Suprapubic skin (tissue), 4 donors: ENCODE data around the gene CCNF. TPM values are rescaled to one million over a fixed set of nuclear protein-coding genes. Genes with fewer than 3 reads are reported as not detected.

Source experiments
- DNase-seq, 2 donors: peaks; one replicate each; pipeline ENCODE4 v3.0.0-alpha.2; 2019; ENCODE audit warnings: low spot score in 2 of 2
- H3K27ac ChIP-seq: fragments of 200-600 bp; sonication (generic); one replicate; pipeline ENCODE4 v1.5.1; 2019
- H3K27me3 ChIP-seq: fragments of 200-600 bp; sonication (generic); one replicate; pipeline ENCODE4 v1.5.1; 2019
- H3K36me3 ChIP-seq: fragments of 200-600 bp; sonication (generic); one replicate; pipeline ENCODE4 v1.5.1; 2019
- H3K4me1 ChIP-seq: fragments of 200-600 bp; sonication (generic); one replicate; pipeline ENCODE4 v1.5.1; 2019
- H3K4me3 ChIP-seq: fragments of 200-600 bp; sonication (generic); one replicate; pipeline ENCODE4 v1.5.1; 2019; ENCODE audit warnings: mild to moderate bottlenecking
- H3K9me3 ChIP-seq: fragments of 200-600 bp; sonication (generic); one replicate; pipeline ENCODE4 v1.5.1; 2019
- CTCF ChIP-seq, 2 donors: fragments of 200-600 bp in 1 of 2; fragments of 450-650 bp in 1 of 2; sonication (generic) in 1 of 2; IDR thresholded peaks; one replicate each; pipeline ENCODE4 v1.5.1; 2016 to 2019; ENCODE audit warnings: antibody characterized with exemption in 2 of 2, mild to moderate bottlenecking in 1 of 2, moderate library complexity in 1 of 2
- EP300 ChIP-seq: sonication (generic); formaldehyde crosslinking; IDR thresholded peaks from one replicate; pipeline ENCODE4 v1.6.1; 2017; ENCODE audit warnings: antibody characterized with exemption
- POLR2A ChIP-seq, 2 donors: fragments of 450-650 bp; IDR thresholded peaks; one replicate each; pipeline ENCODE4 v1.6.1; 2017; ENCODE audit warnings: antibody characterized with exemption in 2 of 2, mild to moderate bottlenecking in 2 of 2, moderate library complexity in 2 of 2
- POLR2AphosphoS5 ChIP-seq, 3 donors: sonication (generic); formaldehyde crosslinking; IDR thresholded peaks; one replicate each; pipeline ENCODE4 v1.6.1; 2017; ENCODE audit warnings: antibody characterized with exemption in 3 of 3
- WGBS: methylation state at CpG from one replicate; pipeline ENCODE4 v1.1.5; 2018; 5-methylcytosine and 5-hydroxymethylcytosine counted together
- total RNA-seq, 4 donors: library from RNA; depleted of rRNA; stranded (reverse); fragments of >200 nt; gene quantifications; one replicate each; pipeline ENCODE4 v1.1.0, GENCODE V29; 2016

Gene CCNF
- total RNA-seq, 4 donors from 2014 or later: 6.8 to 12.4 (median 10.1) TPM

GRCh38 chr16:2494616-2495015 lies 65.4 kb downstream of the CCNF start:
- no peaks in the 10 kb centered on the region for H3K9me3 ChIP-seq
- peaks cover 7% of the 10 kb centered on the region for H3K36me3 ChIP-seq
- H3K4me1 ChIP-seq: peaks cover 42% of the 10 kb centered on the region
- TF ChIP-seq POLR2AphosphoS5 (IDR thresholded peaks at IDR 0.05) (no peak), POLR2A (IDR thresholded peaks at IDR 0.05) (no peak), CTCF (IDR thresholded peaks at IDR 0.05) (no peak), EP300 (no peak)
- WGBS: 95% methylated on average over 5 of the region's 5 CpGs
- no peak overlapping the region for H3K27ac ChIP-seq
- H3K4me3 ChIP-seq: no peak overlapping the region
- H3K27me3 ChIP-seq: no peaks in the 10 kb centered on the region
- DNase-seq: no peak

DNA sequence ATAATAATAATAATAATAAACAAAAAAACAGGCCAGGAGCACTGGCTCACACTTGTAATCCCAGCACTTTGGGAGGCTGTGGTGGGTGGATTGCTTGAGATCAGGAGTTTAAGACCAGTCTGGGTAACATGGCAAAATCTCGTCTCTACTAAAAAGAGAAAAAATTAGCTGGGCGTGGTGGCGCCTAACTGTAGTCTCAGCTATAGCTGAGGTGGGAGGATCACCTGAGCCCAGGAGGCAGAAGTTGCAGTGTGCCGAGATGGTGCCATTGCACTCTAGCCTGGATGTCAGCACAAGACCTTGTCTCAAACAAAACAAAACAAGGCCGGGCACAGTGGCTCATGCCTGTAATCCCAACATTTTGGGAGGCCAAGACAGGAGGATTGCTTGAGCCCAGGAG lies 65.8 kb downstream of the CCNF start:
- WGBS: 84% methylated on average over 5 of the region's 5 CpGs
- Histone ChIP-seq H3K4me1 (peaks cover 46% of the 10 kb centered on the region), H3K36me3 (peaks cover 7% of the 10 kb centered on the region), H3K9me3 (no peaks in the 10 kb centered on the region), H3K4me3 (no peak overlapping the region), H3K27ac (no peak overlapping the region), H3K27me3 (no peaks in the 10 kb centered on the region)
- DNase-seq: no peak
- TF ChIP-seq POLR2AphosphoS5 (IDR thresholded peaks at IDR 0.05) (no peak), EP300 (no peak), CTCF (IDR thresholded peaks at IDR 0.05) (no peak), POLR2A (IDR thresholded peaks at IDR 0.05) (no peak)

DNA sequence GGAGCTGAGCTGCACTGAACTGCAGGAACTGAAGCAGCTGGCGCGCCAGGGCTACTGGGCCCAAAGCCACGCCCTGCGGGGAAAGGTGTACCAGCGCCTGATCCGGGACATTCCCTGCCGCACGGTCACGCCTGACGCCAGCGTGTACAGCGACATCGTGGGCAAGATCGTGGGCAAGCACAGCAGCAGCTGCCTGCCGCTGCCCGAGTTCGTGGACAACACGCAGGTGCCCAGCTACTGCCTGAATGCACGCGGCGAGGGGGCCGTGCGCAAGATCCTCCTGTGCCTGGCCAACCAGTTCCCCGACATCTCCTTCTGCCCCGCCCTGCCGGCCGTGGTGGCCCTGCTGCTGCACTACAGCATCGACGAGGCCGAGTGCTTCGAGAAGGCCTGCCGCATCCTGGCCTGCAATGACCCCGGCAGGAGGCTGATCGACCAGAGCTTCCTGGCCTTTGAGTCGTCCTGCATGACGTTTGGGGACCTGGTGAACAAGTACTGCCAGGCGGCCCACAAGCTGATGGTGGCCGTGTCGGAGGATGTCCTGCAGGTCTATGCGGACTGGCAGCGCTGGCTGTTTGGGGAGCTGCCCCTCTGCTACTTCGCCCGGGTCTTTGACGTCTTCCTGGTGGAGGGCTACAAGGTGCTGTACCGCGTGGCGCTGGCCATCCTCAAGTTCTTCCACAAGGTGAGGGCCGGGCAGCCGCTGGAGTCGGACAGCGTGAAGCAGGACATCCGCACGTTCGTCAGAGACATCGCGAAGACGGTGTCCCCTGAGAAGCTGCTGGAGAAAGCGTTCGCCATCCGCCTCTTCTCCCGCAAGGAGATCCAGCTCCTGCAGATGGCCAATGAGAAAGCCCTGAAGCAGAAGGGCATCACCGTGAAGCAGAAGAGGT lies 67.2 kb downstream of the CCNF start:
- peak overlapping the region; percentile 88 for H3K27ac ChIP-seq
- no peak overlapping the region for H3K4me3 ChIP-seq
- H3K4me1 ChIP-seq: peaks cover 60% of the 10 kb centered on the region
- H3K27me3 ChIP-seq: no peaks in the 10 kb centered on the region
- no peaks in the 10 kb centered on the region for H3K9me3 ChIP-seq
- peak in 1 of 2 donors; percentile 77 for DNase-seq
- TF ChIP-seq POLR2A (IDR thresholded peaks at IDR 0.05) (no peak), CTCF (IDR thresholded peaks at IDR 0.05) (no peak), POLR2AphosphoS5 (IDR thresholded peaks at IDR 0.05) (peak in 1 of 3 donors; percentile 18)
- peaks cover 7% of the 10 kb centered on the region for H3K36me3 ChIP-seq
- WGBS: 84% methylated on average over 28 of the region's 62 CpGs

DNA sequence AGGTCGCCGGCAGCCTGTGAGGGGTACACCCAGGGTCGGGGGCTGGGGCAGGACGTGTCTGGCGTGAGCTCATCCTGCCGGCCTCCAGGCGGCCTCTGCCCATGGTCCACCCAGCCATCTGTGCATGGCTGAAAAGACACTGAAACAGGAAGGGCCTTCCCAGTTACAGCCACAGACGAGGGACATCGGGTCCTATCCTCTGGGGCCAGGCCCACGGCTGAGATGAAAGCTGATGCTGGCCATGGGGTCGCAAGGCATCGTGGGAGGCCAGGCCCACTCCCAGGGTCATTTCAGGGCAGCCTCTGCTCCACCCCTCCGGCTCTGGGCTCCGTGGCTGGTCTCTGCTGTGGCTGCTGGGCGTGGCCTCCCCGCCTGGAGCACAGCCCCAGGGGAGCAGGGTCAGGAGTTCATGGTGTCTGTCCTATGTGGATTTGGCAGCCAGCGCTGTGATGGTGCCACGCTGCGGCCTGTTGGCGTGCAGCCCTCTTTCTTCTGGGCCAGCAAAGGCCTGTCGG lies 67.9 kb downstream of the CCNF start:
- Histone ChIP-seq H3K9me3 (no peaks in the 10 kb centered on the region), H3K36me3 (peaks cover 7% of the 10 kb centered on the region), H3K27ac (peak overlapping the region; percentile 88), H3K27me3 (no peaks in the 10 kb centered on the region), H3K4me3 (no peak overlapping the region), H3K4me1 (peaks cover 67% of the 10 kb centered on the region)
- no peak for DNase-seq
- WGBS: 58% methylated on average over 6 of the region's 21 CpGs
- no peak for TF ChIP-seq POLR2A (IDR thresholded peaks at IDR 0.05)
- no peak for TF ChIP-seq EP300
- TF ChIP-seq POLR2AphosphoS5 (IDR thresholded peaks at IDR 0.05): no peak
- TF ChIP-seq CTCF (IDR thresholded peaks at IDR 0.05): no peak

GRCh38 chr16:2497695-2498484 lies 68.6 kb downstream of the CCNF start:
- no peak for DNase-seq
- Histone ChIP-seq H3K4me3 (no peak overlapping the region), H3K36me3 (peaks cover 7% of the 10 kb centered on the region), H3K27ac (peak overlapping the region; percentile 88), H3K9me3 (no peaks in the 10 kb centered on the region), H3K27me3 (no peaks in the 10 kb centered on the region), H3K4me1 (peaks cover 74% of the 10 kb centered on the region)
- no peak for TF ChIP-seq EP300
- TF ChIP-seq POLR2A (IDR thresholded peaks at IDR 0.05): no peak
- no peak for TF ChIP-seq CTCF (IDR thresholded peaks at IDR 0.05)
- no peak for TF ChIP-seq POLR2AphosphoS5 (IDR thresholded peaks at IDR 0.05)
- 76% methylated on average over 18 of the region's 26 CpGs for WGBS
